OCI-M2 (cell line): ENCODE measurements around the gene LCE2A.

Source experiments
- DNase-seq: peaks from one replicate; lab custom pipeline; 2025; ENCODE audit not compliant: unreplicated experiment; lab: John Stamatoyannopoulos, UW

Gene LCE2A

DNA sequence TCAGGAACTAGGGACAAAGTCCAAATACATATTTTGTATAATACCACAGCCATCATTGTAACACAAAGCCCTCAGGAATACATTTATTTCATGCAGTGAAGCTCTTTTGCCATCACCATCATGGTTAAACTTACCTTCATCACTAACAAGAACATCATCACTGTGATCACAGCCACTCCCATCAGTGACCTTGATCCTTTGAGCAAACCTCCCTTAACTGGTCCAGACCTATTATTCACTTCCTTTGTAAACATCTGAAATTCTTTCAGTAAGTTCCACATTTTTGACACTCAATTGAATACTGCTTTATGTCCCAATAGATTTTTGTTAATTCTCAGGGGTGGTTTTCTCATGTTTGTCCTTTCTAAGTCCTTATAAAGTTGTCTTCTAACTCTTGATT, 43.5 kb downstream of the LCE2A start:
- DNase-seq, result no peak

DNA sequence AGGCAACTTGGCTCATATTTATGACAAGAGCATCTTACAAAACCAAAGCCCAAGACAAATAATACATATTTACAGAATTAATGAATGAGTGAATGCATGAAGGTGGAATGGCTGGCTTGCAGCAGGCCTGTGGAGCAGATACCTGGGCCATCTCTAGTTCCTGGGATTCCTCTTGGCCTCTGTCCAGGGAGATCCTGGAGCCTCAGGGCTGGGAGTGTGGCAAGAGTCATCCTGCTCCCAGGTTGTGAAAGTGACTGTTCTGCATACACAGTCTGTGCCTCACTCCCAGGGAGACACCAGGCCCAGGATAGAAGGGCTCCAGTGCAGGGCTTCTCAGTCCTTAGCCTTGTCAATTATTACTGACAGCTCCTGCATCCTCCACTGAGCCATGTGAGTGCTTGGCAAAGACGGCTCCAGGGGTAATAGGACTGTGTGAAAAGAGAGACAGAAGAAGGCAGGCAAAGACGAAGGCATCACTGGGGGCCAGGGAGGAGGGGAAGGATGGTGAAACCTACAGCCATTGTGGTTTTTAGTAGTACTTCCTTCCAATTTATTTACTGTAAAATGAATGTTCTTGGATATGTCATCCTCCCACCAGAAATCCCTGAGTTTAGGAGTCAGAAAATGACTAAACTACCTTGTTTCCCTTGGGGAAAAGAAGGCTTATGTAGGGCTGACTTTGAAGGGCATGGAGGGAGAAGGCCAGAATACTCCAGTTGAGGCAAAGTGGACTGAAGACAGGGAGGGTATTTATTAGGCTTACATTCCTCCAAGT, 45.4 kb downstream of the LCE2A start:
- no peak for DNase-seq

DNA sequence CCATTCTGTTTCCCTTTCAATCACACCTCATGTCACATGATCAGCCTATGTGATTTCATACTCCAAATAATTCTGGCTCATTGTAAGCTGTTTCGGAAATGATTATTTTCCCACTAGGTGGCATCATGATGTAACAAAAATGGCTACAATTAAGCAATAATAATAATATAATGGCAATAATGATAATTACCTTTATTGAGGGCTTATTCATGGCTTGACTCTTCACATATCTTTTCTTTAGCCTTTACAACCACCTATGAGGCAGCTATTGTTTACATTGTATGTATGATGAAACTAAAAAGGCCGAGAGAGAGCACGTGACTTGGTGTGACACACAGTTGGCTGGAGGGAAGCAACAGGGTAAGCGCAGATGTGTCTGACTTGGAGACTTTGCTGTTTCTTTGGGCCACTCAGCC, 47.2 kb downstream of the LCE2A start:
- no peak for DNase-seq

DNA sequence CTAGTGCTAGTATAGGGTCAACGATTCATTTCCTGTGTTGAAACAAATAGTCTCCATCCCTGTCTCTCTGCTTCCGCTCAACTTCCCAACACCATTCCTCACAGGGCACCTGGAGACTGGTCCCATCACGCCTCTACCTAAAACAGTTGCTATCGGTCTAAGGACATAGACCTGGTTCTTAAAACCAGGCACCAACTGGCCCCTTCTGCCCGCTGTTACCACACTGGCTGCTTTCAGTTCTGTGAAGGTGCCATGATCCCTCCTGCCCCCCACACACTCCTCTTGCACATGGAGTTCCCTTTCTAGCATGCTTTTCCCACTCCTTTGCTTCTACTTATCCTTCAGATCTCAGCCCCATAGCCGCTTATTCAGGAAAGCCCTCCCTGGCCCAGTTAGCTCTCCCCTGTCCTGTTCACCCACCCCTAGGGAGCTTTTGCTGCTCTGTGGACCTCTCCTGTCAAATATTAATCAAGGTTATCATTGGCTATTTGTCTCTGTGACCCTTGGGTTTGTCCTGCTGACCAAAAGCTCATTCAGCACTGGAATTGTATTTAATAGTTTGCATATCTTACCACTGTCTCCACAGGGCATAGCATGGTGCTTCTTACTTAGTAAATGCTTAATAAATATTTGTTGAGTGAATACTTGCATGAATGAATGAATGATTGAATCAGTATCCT, 47.8 kb downstream of the LCE2A start:
- no peak for DNase-seq

DNA sequence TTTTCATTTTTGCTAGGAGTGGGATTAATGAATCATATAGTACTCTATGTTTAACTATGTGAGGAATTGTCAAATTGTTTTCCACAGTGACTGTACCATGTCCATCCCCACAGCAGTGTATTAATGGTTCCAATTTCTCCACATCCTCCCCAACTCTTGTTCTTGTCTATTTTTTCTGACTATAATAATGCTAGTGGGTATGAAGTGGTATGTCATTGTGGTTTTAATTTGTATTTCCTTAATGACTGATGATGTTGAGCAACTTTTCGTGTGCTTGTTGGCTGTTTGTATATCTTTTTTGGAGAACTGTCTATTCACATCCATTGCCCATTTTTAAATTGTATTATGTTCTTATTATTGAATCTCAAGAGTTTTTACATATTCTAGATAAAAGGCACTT, 49.7 kb downstream of the LCE2A start:
- no peak for DNase-seq
